ENCODE data around the gene OSBPL6.

DNA sequence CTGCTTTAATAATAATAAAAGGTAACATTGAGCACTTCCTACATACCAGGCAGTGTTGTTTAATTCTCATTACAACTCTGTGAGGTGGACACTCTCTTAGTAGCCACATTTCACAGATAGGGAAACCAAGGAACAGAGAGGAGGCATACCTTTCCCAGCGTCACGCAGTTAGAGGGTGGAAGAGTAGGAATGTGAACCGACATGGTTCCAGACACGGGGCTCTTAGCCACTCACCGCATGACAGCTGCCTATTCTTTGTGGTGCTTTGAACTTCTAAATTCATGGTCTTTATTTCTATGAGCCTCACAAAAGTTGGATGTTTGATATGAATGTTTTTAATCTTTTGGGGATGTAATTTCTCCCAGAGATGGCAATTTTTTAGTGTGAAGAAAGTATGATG is 76.0 kb downstream of the OSBPL6 start:
- TF ChIP-seq CTCF (IDR thresholded peaks at IDR 0.05; ENCODE audit: low read depth, low read length, missing input control) (no peak), SP1 (IDR thresholded peaks at IDR 0.05) (no peak), RAD21 (IDR thresholded peaks at IDR 0.05) (no peak), TAF1 (conservative IDR thresholded peaks at IDR 0.05) (no peak), NR2F2 (IDR thresholded peaks at IDR 0.05) (no peak), YY1 (IDR thresholded peaks at IDR 0.05) (no peak), EGR1 (IDR thresholded peaks at IDR 0.05; ENCODE audit: low read depth in 2 of 2) (no peak)
- TF ChIP-seq, protein P1, sequence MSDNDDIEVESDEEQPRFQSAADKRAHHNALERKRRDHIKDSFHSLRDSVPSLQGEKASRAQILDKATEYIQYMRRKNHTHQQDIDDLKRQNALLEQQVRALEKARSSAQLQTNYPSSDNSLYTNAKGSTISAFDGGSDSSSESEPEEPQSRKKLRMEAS (IDR thresholded peaks at IDR 0.05) = no peak

Data from liver (tissue), 3 donors.